Hepatocyte (in vitro differentiated cells): ENCODE measurements around the gene KIAA1958.

Source experiments
- CTCF ChIP-seq: fragments of 200-600 bp; sonication (generic); IDR thresholded peaks from 2 replicates; pipeline ENCODE4 v1.5.1; 2016; ENCODE audit warnings: antibody characterized with exemption, mild to moderate bottlenecking; ENCODE audit not compliant: poor library complexity
- EZH2 ChIP-seq: fragments of 200-600 bp; sonication (generic); IDR thresholded peaks from 2 replicates; pipeline ENCODE4 v1.6.1; 2016; ENCODE audit warnings: antibody characterized with exemption, mild to moderate bottlenecking, borderline replicate concordance
- EZH2phosphoT487 ChIP-seq: fragments of 200-600 bp; sonication (generic); IDR thresholded peaks from one replicate; pipeline ENCODE4 v1.6.1; 2018; ENCODE audit warnings: antibody characterized with exemption, mild to moderate bottlenecking, low read depth, moderate library complexity; ENCODE audit not compliant: unreplicated experiment, severe bottlenecking

GRCh38 chr9:112618385-112619009 is 131.9 kb downstream of the KIAA1958 start:
- TF ChIP-seq EZH2 (no peak), CTCF (no peak), EZH2phosphoT487 (no peak)
